GM04503 (cell line): Measurements from ENCODE around the gene PDLIM5.
"Not testable (repeated sequence)": the region's sequence is repeated elsewhere in the genome, so short reads cannot be mapped to it uniquely, and the experiment has no call there.

ENCODE experiments used
- DNase-seq: peaks from one replicate; pipeline ENCODE4 v3.0.0-alpha.2; 2012; ENCODE audit warnings: low read depth

Gene PDLIM5

DNA sequence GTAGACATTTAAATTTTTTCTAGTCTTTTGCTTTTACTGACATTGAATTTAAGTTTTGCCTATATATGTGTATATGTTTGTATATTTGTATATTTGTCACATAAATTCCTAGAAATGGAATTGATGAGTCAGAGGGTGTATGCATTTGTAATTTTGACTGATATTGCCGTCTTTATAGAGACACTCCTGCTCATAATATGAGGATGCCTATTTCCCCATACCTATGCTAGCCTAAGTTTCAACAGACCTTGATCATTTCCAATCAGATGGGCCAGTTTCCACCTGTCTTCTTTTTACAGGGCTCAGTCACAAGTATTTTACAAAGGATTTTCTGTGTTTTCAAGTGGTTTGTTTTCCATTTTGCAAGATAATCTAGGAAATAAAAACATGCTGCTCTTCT, 10.8 kb downstream of the PDLIM5 start:
- DNase-seq = no peak

DNA sequence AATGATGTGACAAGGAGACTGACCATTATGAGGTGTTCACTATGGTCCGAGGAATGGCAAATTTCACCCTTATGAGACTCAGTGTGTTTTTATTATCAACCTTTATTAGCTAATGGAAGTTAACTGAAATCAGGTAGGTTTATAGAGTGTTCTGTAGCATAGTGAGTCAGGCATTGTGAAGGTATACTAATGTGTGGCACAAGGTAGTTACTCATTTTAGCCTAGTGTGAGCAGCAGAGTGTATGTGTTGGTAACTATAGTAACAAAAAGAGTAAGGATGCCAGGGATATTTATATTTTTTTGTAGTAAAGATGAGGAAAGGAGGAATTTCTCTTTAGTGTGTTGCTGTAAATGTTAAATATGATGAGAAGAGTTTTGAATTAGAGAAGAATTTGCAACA, 12.0 kb downstream of the PDLIM5 start:
- DNase-seq = no peak

DNA sequence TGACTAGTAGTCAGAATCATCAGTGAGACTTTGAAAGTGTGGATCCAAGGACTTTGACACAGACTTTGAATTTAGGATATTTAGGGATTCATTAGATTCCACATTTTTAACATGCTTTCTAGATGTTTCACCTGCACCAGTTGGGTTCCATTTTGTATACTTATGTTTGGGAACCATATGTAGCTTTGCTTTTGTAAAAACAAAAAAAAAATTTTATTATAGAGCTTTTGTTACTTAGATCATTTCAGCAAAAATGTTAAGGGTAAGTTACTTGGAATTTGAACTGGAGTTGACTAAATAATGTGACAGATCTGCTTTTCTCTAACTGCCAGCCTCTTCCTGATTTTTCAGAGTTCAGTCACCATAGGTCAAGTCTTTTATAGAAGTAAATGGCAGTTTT, 14.6 kb downstream of the PDLIM5 start:
- no peak for DNase-seq

DNA sequence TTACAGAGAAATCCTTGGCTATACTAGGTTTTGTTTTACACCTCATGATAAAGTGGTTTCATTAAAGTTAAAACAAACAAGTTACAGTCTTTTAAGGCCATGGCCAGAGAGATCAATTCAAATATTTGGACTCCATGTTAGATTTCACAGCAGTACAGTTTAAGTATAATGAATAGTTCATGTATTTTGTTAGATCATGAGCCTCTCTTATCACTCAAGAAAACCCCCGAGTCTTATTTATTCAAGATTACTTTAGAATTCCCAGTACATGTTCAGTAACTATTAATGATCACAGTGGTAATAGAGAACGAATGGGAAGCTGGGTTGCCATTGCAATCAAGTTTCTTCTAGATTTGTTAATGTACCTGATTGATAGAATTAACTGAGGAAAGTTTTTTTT, 15.2 kb downstream of the PDLIM5 start:
- DNase-seq = no peak

DNA sequence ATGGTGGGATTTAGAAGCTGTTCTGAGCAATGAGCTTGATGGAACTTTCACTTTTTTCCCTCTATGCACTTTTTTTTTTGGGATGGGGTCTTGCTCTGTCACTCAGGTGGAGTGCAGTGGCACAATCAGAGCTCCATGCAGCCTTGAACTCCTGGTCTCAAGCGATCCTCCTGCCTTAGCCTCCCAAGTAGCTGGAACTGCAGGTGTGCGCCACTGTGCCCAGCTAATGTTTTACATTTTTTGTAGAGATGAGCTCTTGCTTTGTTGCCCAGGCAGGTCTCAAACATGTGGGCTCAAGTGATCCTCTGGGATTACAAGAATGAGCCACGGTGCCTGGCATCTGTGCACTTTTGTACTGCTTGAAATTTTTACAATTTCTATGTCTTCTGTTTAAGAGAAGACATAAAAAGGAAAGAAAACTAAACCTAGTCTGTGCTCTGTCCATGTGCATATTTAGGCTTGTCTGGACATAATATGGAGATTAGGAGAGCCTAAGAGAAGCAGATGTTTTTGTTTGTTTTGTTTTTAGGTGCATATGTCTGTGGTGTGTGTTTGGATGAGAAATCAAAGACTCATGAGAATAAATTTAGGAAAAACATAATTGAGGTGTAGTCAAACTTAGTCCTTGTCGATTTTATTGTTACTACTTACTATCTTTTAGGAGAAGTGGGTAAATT, 16.5 kb downstream of the PDLIM5 start:
- no peak for DNase-seq

DNA sequence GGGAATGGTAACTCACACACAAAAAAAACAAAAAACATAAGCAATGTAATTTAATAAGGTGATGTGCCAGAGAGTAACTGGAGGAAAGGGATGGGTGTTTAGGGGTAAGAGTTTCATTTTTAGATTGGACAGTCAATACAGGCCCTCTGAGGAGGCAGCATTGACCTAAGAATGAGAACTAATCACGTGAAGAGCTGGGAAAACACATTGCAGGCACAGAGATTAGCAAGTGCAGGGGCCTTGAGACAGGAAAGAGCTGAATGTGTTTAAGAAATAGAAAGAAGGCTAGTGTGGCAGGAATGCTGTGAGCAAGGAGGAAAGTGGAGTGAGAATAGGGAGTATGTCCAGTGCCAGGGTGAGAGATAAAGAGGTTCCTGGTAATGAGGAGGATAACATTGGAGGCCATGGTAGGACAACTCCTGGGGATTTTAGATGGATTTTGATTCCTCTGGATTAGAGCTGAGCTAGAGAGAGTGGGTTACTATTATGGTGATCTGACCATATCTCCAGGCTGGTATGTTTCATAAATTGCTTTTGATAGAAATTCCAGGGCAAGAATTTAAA, 17.6 kb downstream of the PDLIM5 start:
- DNase-seq = no peak

DNA sequence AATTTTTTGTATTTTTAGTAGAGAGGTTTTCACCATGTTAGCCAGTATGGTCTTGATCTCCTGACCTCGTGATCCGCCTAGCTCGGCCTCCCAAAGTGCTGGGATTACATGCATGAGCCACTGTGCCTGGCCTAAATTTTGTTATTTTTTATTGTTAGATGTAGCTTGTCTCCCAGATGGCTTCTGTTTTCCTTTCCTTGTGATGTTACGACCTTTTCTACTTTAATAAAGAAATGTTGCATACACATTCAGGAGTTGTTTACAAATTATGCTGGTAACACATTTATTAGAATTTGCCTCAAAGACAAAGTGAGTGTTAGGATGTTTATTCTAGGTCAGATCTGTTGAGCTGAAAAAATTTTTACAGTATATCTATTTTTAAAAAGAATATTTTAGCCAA, 18.4 kb downstream of the PDLIM5 start:
- DNase-seq = no peak

DNA sequence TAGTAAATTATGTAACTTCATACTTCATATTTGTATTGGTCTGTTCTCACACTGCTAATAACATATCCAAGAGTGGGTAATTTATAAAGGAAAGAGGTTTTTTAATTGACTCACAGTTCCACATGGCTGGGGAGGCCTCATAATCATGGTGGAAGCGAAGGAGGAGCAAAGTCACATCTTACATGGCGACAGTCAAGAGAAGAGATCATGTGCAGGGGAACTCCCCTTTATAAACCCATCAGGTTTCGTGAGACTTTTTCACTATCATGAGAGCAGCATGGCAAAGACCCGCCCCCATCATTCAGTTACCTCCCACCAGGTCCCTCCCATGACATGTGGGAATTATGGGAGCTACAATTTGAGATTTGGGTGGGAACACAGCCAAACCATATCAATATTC, 19.0 kb downstream of the PDLIM5 start:
- not testable (repeated sequence) for DNase-seq

DNA sequence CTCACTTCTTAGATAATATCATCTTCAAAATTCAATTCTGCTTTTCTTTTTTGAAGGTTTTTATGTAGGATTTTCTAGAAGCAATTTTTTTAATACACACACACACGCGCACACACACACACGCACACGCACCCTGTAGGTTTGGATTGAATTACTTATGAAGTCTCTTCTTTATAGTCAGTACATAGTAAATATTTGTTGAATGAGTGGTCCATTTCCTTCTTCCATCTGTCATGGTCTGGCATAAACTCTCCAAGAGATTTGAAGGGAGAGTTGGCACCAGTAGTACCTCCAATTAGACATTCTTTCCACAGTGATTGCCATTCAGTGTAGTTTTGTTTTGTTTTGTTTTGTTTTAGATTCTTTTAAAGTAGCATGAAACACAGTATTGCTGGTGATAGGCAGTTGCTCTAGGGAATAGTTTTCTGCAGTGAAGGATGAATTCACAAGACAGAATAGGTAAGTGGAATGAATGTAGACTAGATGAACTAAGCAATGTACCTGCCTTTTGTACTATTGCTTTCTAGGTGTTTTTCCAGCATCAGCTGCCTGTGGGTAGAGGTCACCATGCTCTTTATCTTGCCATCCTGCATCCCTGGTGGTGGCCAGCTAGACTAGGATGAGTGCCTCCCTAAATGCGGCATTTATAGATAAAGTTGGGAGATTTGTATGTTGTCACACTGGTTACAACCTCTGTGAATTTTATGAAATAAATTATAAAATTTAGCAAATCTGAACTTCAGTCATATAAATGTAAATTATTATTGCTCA, 20.5 kb downstream of the PDLIM5 start:
- DNase-seq = peak; percentile 87

DNA sequence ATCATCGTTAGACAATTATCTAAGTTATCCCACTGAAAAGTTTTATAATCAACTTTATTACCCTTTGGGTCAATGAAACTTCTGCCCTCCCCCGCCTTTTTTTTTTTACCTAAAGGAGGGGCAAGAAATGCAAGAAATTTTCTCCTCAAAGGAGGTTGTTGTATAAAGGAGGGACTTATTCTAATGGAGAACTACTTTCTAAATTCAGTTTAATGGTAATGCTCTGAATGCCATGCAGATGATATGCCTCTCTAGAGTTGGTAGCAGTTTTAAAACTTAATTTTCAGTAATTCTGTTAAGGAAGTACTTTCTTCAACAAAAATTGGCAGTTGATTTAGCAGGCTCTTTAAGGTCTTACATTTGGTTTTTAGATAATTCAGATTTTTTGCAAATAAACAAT, 23.3 kb downstream of the PDLIM5 start:
- DNase-seq = no peak

DNA sequence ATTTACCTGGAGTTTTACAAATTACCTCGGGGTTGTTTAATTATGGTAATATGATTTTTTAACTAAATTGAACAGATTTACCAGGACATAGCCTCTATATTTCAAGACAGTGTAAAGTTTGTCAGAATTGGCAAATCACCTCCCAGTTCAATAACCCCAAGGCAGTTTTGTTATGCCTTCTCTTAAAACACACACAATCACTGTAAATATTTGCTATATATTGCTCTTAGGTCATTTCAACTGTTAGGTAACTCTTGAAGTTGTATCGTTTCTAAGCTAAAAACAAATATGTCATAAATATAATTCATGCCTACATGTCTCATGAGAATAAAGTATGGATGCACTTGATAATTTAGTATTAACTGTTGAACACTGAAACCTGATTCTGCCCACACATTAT, 24.1 kb downstream of the PDLIM5 start:
- DNase-seq = no peak

DNA sequence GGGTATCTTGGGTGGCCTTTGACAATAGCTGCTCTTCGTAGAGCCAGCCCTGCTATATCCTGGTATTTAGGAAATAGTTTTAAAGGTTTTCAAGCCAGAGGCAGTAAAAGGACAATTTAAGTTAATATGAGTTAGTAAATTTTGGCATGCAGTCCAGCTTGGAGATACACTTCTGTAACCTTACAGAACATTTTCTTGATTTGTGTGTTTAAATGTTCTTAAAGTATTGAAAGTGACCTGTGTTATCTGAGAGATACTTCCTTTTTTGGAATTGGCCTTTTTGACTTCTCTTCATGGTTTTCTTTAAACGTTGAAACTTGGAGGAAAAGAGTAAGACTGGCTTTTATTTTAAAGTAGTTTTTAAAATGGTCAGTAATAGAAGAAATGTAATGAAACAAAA, 25.5 kb downstream of the PDLIM5 start:
- no peak for DNase-seq

DNA sequence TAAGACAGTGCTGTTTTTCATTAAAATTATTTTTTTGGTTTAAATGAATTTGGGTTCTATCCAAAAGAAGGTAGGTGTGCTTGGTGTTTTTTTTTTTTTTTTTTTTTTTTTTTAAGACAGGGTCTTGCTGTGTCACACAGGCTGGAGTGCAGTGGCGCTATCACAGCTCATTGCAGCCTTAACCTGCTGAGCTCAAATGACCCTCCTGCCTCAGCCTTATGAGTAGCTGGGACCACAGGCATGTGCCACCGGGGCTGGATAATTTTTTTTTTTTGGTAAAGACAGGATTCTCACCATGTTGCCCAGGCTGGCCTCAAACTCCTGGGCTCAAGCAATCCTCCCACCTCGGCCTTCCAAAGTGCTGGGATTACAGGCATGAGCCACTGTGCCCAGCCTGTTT, 27.1 kb downstream of the PDLIM5 start:
- not testable (repeated sequence) for DNase-seq

DNA sequence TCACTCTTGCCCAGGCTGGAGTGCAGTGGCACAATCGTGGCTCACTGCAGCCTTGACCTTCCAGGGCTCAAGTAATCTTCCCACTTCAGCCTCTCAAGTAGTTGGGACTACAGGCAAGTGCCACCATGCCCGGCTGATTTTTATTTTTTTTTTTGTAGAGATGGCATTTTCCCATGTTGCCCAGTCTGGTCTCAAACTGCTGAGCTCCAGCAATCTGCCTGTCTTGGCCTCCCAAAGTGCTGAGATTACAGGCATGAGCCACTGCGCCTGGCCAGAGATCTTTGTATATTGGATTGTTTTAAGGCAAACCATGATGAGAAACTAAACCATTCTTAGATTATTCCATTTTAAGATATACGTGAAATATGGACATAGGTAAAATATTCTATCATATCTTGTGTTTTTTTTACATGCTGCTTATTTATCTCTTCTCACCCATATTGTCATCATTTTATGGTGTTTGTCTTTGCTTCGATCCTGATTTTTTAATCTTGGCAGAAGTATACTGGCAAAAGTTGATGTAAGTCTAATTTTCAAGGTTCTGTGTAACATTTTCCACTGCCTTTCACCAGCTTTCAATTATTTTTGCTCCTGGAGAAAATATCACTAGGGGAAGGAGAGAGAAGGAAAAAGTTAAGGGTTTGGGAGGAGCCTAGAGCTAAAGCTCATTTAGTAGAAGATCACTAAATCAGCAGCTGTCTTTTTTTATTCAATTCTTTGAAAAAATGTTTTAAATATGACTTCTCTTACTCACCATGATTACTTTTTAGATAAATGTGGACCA, 27.8 kb downstream of the PDLIM5 start:
- DNase-seq = no peak

DNA sequence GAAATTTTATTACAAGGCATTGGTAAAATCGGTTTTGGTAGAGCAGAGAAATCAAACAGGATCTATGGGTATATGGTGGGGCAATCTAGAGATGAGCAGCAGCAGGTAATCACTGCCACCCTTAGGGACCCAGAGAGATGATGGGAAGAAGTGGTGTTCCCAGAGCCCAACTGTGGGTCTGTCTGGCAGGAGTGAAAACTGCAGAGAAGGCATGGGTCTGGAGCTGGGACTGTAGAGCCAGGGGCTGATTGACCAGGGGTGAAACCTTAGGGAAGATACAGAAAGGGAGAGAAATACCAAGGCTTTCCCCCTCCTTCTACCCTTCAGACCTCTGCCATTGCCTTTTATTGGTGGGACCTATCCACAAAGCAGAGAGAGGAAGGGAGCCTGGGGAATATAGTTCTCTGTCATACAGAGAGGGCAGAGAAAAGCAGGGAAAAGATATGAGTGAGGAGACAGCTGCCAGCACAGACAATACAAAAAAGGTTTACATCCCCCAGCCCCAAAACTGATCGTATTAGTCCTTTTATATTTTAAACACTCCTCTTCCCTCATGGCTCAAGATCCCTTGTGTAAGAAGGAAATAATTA, 28.7 kb downstream of the PDLIM5 start:
- no peak for DNase-seq

DNA sequence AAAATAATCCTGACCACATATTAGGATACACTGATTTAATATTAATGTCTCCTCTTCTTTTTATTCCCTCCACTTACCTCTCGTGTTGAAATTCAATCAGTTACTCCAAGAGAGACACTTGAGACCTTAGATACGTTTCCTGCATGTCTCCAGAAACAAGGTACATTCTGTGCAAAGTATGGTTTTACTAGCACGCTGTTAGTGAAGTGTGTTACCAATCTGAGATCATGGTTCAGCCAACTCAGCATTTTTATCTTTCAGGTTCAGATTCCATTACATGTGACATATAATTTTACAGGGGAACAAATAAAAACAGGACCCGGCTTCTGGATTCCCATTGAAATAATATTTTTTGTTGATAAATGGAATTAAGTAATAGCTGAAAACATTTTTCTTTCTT, 32.2 kb downstream of the PDLIM5 start:
- DNase-seq = no peak

DNA sequence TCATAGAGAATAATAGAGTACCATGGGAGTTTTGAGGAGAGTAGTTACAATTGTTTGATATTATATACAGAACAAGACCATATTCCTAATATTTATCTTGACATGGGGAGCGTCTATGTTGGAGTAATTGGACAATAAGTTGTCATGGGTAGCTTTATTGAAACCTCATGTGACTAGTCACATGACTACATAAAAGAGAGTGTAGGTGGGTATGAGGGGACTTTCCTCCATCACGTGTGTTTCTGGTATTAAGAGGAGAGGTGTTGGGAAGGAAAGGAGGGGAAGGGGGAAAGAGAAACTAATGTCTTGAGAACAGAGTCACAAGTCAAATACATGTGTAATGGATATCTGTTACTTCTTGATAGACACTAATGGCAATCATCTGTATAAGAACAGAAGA, 33.1 kb downstream of the PDLIM5 start:
- no peak for DNase-seq

DNA sequence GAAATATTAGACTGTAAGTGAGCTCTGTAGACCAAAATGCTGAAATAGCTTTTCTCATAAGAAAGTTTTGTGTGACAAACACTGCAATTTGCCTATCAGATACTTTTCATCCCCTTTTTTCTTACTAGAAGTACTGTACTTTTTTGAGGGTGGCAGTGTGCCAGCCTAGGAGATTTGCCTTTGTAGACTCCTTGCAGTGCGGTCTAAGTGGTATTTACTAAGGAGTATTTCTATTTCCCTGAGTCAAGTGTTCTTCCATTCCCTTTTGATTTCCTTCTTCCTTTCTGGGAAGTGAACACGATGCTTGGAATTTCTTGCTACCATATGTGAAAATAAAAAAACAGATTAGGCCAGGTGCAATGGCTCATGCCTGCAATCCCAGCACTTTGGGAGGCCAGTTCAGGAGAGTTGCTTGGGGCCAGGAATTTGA, 34.6 kb downstream of the PDLIM5 start:
- DNase-seq = no peak

DNA sequence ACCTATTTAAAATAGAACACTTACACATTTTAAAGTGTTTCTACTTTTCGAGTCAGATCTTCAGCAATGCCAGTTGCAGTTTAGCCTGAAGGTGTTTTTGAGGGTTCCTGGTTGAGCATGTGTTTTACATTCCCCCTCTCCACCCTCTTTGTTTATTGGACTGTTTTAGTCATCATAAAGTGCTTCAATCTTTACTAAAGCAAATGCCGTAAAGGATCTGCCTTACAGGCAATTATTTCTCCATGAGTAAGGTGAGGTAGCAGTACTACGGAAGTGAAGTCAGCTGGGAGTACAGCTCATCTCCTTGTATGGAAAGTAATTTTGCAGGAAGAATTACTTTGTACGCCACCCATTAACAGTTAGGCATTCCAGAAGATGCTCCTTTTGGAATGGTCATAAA, 36.9 kb downstream of the PDLIM5 start:
- no peak for DNase-seq

DNA sequence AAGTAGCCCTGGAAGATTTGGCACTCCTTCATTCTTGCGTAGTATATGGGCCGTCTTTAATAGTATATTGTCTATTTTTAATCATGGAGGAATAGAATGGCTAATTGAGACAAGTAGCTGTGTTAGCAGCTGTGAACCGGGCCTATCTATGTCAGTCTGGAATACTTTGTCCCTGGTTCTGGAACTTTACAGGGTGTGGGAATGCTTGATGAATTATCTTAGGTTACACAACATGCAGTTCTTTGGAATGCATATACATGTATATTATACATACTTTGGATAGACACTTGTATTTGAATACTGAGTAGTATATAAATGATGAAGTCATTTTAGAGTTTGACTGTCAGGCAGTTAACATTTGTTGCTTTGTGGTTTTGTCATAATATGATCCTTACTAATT, 37.4 kb downstream of the PDLIM5 start:
- DNase-seq = no peak

DNA sequence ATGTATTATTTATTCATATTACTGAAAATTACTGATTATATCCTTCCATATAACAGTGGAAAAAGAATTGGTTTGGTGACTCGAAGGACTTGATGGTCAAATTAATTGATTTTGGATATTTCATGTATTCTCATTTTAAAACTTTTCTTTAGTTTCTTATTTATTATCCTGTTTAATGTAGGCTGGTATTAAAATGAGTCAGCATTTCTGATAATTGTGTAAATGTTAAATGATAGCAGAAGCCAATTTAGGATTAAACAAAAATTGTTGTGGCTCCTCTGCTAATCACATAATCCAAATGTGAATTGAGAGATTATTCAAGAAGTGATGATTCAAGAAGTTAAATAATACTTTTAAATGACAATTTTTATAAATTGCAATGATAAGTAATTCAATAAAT, 38.7 kb downstream of the PDLIM5 start:
- no peak for DNase-seq

DNA sequence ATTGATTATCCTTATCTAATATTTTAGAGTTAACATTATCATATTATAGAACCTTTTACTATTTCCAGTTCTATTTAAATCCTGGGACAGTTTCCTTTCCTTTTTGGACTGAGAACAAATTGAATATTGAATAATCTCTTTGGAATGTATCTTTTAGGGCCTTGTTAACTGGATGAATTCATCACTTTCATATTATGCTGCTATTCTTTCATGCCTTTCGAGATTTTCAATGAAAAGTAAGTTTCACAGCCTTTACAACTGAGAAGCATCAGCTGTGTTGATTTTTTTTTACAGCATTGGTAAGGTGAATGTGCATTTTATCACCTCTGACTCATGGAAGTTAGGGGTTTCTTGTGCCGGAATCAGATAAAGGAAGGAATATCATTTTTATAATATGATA, 39.6 kb downstream of the PDLIM5 start:
- no peak for DNase-seq
